Stomach (tissue), 19 donors: ENCODE data around the gene APEH. TPM values are rescaled to one million over a fixed set of nuclear protein-coding genes. Genes with fewer than 3 reads are reported as not detected.

ENCODE experiments used
- DNase-seq, 2 donors: peaks; one replicate each; pipeline versions ENCODE4 v3.0.0 to v3.0.0-alpha.2; 2013 to 2019
- H3K27ac ChIP-seq, 5 donors: fragments of 200-600 bp in 4 of 5; sonication (generic) in 4 of 5; one replicate each; pipeline ENCODE4 v1.5.1; 2013 to 2019; ENCODE audit warnings: mild to moderate bottlenecking in 1 of 5, moderate library complexity in 1 of 5
- H3K27me3 ChIP-seq, 3 donors: fragments of 200-600 bp; sonication (generic); one replicate each; pipeline ENCODE4 v1.5.1; 2017 to 2019; ENCODE audit warnings: mixed run types in 1 of 3
- H3K36me3 ChIP-seq, 4 donors: fragments of 200-600 bp; sonication (generic); 1 replicate in 3 of 4; 2 replicates in 1 of 4; pipeline ENCODE4 v1.5.1; 2016 to 2019
- H3K4me1 ChIP-seq, 4 donors: fragments of 200-600 bp; sonication (generic); one replicate each; pipeline ENCODE4 v1.5.1; 2016 to 2019
- H3K4me3 ChIP-seq, 4 donors: fragments of 200-600 bp; sonication (generic) in 3 of 4; one replicate each; pipeline ENCODE4 v1.5.1; 2016 to 2019; ENCODE audit warnings: mild to moderate bottlenecking in 1 of 4
- H3K9me3 ChIP-seq, 4 donors: fragments of 200-600 bp; sonication (generic); one replicate each; pipeline ENCODE4 v1.5.1; 2016 to 2019
- CTCF ChIP-seq, 7 experiments: fragments of 450-650 bp in 4 of 7; fragments of 200-600 bp in 3 of 7; sonication (generic) in 3 of 7; IDR thresholded peaks; one replicate each; pipeline ENCODE4 v1.5.1; 2016 to 2019; ENCODE audit warnings: antibody characterized with exemption in 7 of 7, control low read depth in 2 of 7, mild to moderate bottlenecking in 1 of 7
- EP300 ChIP-seq: sonication (generic); formaldehyde crosslinking; IDR thresholded peaks from one replicate; pipeline ENCODE4 v1.6.1; 2017; ENCODE audit warnings: antibody characterized with exemption
- POLR2A ChIP-seq, 4 donors: fragments of 450-650 bp; IDR thresholded peaks; one replicate each; pipeline ENCODE4 v1.6.1; 2016; ENCODE audit warnings: antibody characterized with exemption in 4 of 4, control low read depth in 2 of 4, mild to moderate bottlenecking in 1 of 4, moderate library complexity in 1 of 4
- POLR2AphosphoS5 ChIP-seq, 3 donors: sonication (generic); formaldehyde crosslinking; IDR thresholded peaks; one replicate each; pipeline ENCODE4 v1.6.1; 2016; ENCODE audit warnings: antibody characterized with exemption in 3 of 3
- WGBS, 5 donors: extraction: QIAGEN DNeasy Blood & Tissue Kit in 3 of 5; methylation state at CpG; one replicate each; pipeline versions ENCODE4 v1.1.5 to v1.1.7; 2013 to 2018; 5-methylcytosine and 5-hydroxymethylcytosine counted together
- intact Hi-C: fragments of 100-400 bp; cut with DNase I; formaldehyde crosslinking; loops from one replicate; pipeline ENCODE4 v1.15.1; 2023; ENCODE audit warnings: low total_unique reads
- long read RNA-seq, 10 donors: transcript quantifications; one replicate each; lab custom pipeline, GENCODE V29; 2026
- polyA plus RNA-seq, 3 donors: library from polyadenylated mRNA; stranded (reverse); fragments of 200-250 nt; gene quantifications; one replicate each; pipeline ENCODE4 v1.2.3, GENCODE V29; 2013
- total RNA-seq, 5 donors: library from RNA; depleted of rRNA; stranded (reverse); fragments of >200 nt; gene quantifications; one replicate each; pipeline versions ENCODE4 v1.1.0 to v1.2.3, GENCODE V29; 2014 to 2016
- donor health status: healthy with polysubstance abuse.
- donor health status: Bipolar disorder and iron deficiency.
- donor health status: healthy.

APEH gene
- 100 to 1,000 TPM in 1 of 5 donors, 10 to 100 TPM in 4; 23.9 to 104 (median 49.4) TPM for total RNA-seq
- polyA plus RNA-seq = 10 to 100 TPM; 40.3 to 69.7 (median 46.0) TPM
- long read RNA-seq, donor 1, partial matches to known transcripts = 0 of 1 reads
- long read RNA-seq, donor 1, other reads (novel, unspliced or antisense) = 0 of 1 reads
- long read RNA-seq, donor 2, transcript APEH-201 (22 exons, 3,220 nt) = major isoform, 7 of 14 reads
- long read RNA-seq, donor 2, partial matches to known transcripts = 7 of 14 reads
- long read RNA-seq, donor 2, other reads (novel, unspliced or antisense) = 0 of 14 reads
- long read RNA-seq, donor 3, partial matches to known transcripts = 0 of 4 reads
- long read RNA-seq, donor 3, other reads (novel, unspliced or antisense) = 0 of 4 reads
- long read RNA-seq, donor 4 = 0 reads
- long read RNA-seq, donor 5, transcript APEH-201 (22 exons, 3,220 nt) = major isoform, 9 of 9 reads
- long read RNA-seq, donor 5, partial matches to known transcripts = 0 of 9 reads
- long read RNA-seq, donor 5, other reads (novel, unspliced or antisense) = 0 of 9 reads
- long read RNA-seq, donor 6 = 0 reads
- long read RNA-seq, donor 7, transcript APEH-201 (22 exons, 3,220 nt) = major isoform, 10 of 10 reads
- long read RNA-seq, donor 7, partial matches to known transcripts = 0 of 10 reads
- long read RNA-seq, donor 7, other reads (novel, unspliced or antisense) = 0 of 10 reads
- long read RNA-seq, donor 8, transcript APEH-201 (22 exons, 3,220 nt) = major isoform, 7 of 14 reads
- long read RNA-seq, donor 8, partial matches to known transcripts = 7 of 14 reads
- long read RNA-seq, donor 8, other reads (novel, unspliced or antisense) = 0 of 14 reads
- long read RNA-seq, donor 9, transcript APEH-201 (22 exons, 3,220 nt) = major isoform, 5 of 5 reads
- long read RNA-seq, donor 9, partial matches to known transcripts = 0 of 5 reads
- long read RNA-seq, donor 9, other reads (novel, unspliced or antisense) = 0 of 5 reads
- long read RNA-seq, donor 10, transcript APEH-201 (22 exons, 3,220 nt) = major isoform, 5 of 5 reads
- long read RNA-seq, donor 10, partial matches to known transcripts = 0 of 5 reads
- long read RNA-seq, donor 10, other reads (novel, unspliced or antisense) = 0 of 5 reads

- peaks cover 19 to 49% (median 36%) of the 10 kb centered on the region in 4 donors for H3K4me1 ChIP-seq
- H3K9me3 ChIP-seq = no peaks in the 10 kb centered on the region
- no peak for TF ChIP-seq EP300
- peak; percentile 42 to 91 (median 89) for TF ChIP-seq POLR2AphosphoS5 (IDR thresholded peaks at IDR 0.05)
- peak in 1 of 4 donors; percentile 62 for TF ChIP-seq POLR2A (IDR thresholded peaks at IDR 0.05)
- peak; percentile 98 for DNase-seq
- H3K36me3 ChIP-seq = peaks cover 31 to 37% (median 35%) of the 10 kb centered on the region in 4 donors
- no peaks in the 10 kb centered on the region for H3K27me3 ChIP-seq
- intact Hi-C loops = no loop called here
- peak within 1 kb of the TSS; percentile 81 to 95 (median 90) for H3K4me3 ChIP-seq
- 0 to 1% (median 1%) methylated on average over 35 to 71 of the region's 71 CpGs for WGBS, 5 donors
- peak within 1 kb of the TSS; percentile 87 to 96 (median 93) for H3K27ac ChIP-seq
Observed at GRCh38 chr3:49673715-49674496, at the start of gene APEH. APEH (plus strand) TSS chr3:49674351; CDS start chr3:49674402, 51 bp downstream.

GRCh38 chr3:49625071-49625470 lies 49.1 kb upstream of the APEH start:
- 92 to 97% (median 96%) methylated on average over 2 to 13 of the region's 13 CpGs for WGBS, 5 donors
- intact Hi-C loops = no loop called here

GRCh38 chr3:49626101-49626581 lies 48.0 kb upstream of the APEH start:
- TF ChIP-seq CTCF (IDR thresholded peaks at IDR 0.05) (no peak), EP300 (no peak), POLR2AphosphoS5 (IDR thresholded peaks at IDR 0.05) (no peak), POLR2A (IDR thresholded peaks at IDR 0.05) (no peak)
- H3K27ac ChIP-seq = no peak overlapping the region
- 49 to 62% (median 57%) methylated on average over 8 of the region's 8 CpGs for WGBS, 5 donors

More at GRCh38 chr3:49625071-49625470, 49.1 kb upstream of the APEH start:
- Histone ChIP-seq H3K9me3 (no peaks in the 10 kb centered on the region), H3K4me3 (no peak overlapping the region), H3K27ac (no peak overlapping the region), H3K36me3 (peaks cover 0 to 9% (median 0%) of the 10 kb centered on the region in 4 donors), H3K4me1 (no peaks in the 10 kb centered on the region), H3K27me3 (no peaks in the 10 kb centered on the region)
- DNase-seq = no peak
- no peak for TF ChIP-seq EP300
- TF ChIP-seq CTCF (IDR thresholded peaks at IDR 0.05) = no peak
- TF ChIP-seq POLR2A (IDR thresholded peaks at IDR 0.05) = no peak
- TF ChIP-seq POLR2AphosphoS5 (IDR thresholded peaks at IDR 0.05) = no peak

GRCh38 chr3:49626796-49627195 lies 47.4 kb upstream of the APEH start:
- no peak for DNase-seq
- TF ChIP-seq CTCF (IDR thresholded peaks at IDR 0.05) (no peak), POLR2A (IDR thresholded peaks at IDR 0.05) (no peak), POLR2AphosphoS5 (IDR thresholded peaks at IDR 0.05) (no peak), EP300 (no peak)
- intact Hi-C loops = no loop called here
- no peaks in the 10 kb centered on the region for H3K9me3 ChIP-seq
- no peaks in the 10 kb centered on the region for H3K27me3 ChIP-seq
- no peak overlapping the region for H3K27ac ChIP-seq
- H3K36me3 ChIP-seq = peaks cover 0 to 9% (median 0%) of the 10 kb centered on the region in 4 donors
- H3K4me1 ChIP-seq = no peaks in the 10 kb centered on the region
- H3K4me3 ChIP-seq = no peak overlapping the region
- WGBS, 5 donors = 71 to 89% (median 84%) methylated on average over 1 of the region's 1 CpG

More at GRCh38 chr3:49626101-49626581, 48.0 kb upstream of the APEH start:
- no peak overlapping the region for H3K4me3 ChIP-seq
- no peak for DNase-seq
- no peaks in the 10 kb centered on the region for H3K9me3 ChIP-seq
- no peaks in the 10 kb centered on the region for H3K27me3 ChIP-seq
- H3K36me3 ChIP-seq = peaks cover 0 to 9% (median 0%) of the 10 kb centered on the region in 4 donors
- intact Hi-C loops = no loop called here
- H3K4me1 ChIP-seq = no peaks in the 10 kb centered on the region
